HepG2 (cell line): ENCODE data around the gene EXOC6B. TPM values are rescaled to one million over a fixed set of nuclear protein-coding genes. Genes with fewer than 3 reads are reported as not detected.
A peak's percentile ranks its signal among the peaks of the same experiment; 100 is the strongest.

Experiments
- HMGXB3 ChIP-seq: sonication (generic); formaldehyde crosslinking; IDR thresholded peaks from 2 replicates; pipeline ENCODE4 v1.4.0; 2020; ENCODE audit warnings: missing genetic modification reagents, borderline replicate concordance
- TFE3 ChIP-seq: IDR thresholded peaks from 2 replicates; pipeline ENCODE4 v1.6.1; 2016
- ZSCAN20 ChIP-seq: sonication (generic); formaldehyde crosslinking; IDR thresholded peaks from 2 replicates; pipeline ENCODE4 v1.4.0; 2020; ENCODE audit warnings: missing genetic modification reagents, mild to moderate bottlenecking, borderline replicate concordance
- polyA plus RNA-seq, 8 experiments: library from polyadenylated mRNA; depleted of rRNA in 3 of 8; stranded (reverse) in 7 of 8; unstranded in 1 of 8; fragments of >200 nt; fragmentation: Illumina TruSeq in 4 of 8; extraction: Trizol in 4 of 8; gene quantifications; 2 replicates each; pipeline versions ENCODE4 v1.2.1 to v1.2.3, GENCODE V29; 2011 to 2016; ENCODE audit warnings: low read depth in 4 of 8, missing spikeins in 1 of 8, mixed read lengths in 1 of 8; ENCODE audit not compliant: insufficient read depth in 1 of 8
- total RNA-seq, 5 experiments: library from RNA; depleted of rRNA; stranded (reverse); fragments of >200 nt; fragmentation: Illumina TruSeq; extraction: Trizol; gene quantifications; 2 replicates each; pipeline ENCODE4 v1.2.3, GENCODE V29; 2016; ENCODE audit warnings: low read depth in 1 of 5
- TF ChIP-seq, protein P1 (sequence below): sonication (generic); formaldehyde crosslinking; IDR thresholded peaks from 2 replicates; pipeline ENCODE4 v1.5.0; 2020; ENCODE audit warnings: mild to moderate bottlenecking, missing genetic modification reagents, moderate library complexity
- TF ChIP-seq, protein P2 (sequence below): sonication (generic); formaldehyde crosslinking; IDR thresholded peaks from 2 replicates; pipeline ENCODE4 v1.9.0; 2021; ENCODE audit warnings: missing genetic modification reagents, mild to moderate bottlenecking, borderline replicate concordance
- TF ChIP-seq, protein P3 (sequence below): sonication (generic); formaldehyde crosslinking; IDR thresholded peaks from 2 replicates; pipeline ENCODE4 v1.4.0; 2020; ENCODE audit warnings: missing genetic modification reagents

Gene EXOC6B
- total and polyA plus RNA-seq, 2 of the 13 experiments (the other 11 are each of a cell fraction or from before 2014, with no cell fraction given), result 9.1 to 15.9 TPM

DNA sequence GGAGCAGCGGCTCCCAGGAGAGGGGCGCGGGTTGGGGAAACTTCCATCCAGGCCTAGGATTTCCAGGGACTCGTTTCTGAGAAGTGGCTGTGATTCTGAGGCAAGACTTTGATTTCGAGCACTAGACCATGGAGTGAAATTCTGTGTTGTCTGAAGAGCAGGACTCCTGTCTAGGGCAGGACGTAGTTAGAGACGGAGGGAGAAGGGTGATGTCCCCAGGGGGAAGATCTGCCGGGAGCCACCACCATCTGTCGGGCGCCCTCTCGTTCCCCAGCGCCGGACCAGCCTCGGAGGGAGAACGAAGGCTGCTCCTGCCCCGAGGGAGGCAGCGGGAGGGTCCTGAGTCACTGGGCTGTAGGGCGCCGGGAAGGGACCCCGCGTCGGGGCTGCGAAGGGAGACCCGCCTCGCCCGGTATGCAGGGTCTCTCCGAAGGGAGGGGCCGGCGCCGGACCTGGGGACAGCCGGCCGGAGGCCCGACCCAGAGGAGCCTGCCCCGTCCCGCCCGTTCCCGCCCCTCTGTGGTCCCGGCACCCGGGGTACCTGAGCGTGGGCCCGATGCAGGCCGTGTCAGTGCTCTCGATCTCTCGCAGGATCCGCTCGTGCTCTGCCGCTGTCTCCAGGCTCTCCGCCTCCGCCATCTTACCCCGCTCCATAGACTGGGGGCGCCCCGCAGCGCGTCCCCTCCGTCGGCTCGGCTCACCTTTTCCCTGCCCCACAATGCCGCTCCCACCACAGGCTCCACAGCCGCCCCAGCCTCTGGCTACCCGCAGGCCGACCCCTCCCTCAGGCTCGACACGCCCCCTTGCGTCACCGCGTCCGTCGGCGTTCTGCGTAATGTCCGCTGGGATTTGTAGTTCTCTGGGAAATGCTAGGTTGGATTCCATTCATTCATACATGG lies at the start of gene EXOC6B (continued):
- TF ChIP-seq, protein P1, sequence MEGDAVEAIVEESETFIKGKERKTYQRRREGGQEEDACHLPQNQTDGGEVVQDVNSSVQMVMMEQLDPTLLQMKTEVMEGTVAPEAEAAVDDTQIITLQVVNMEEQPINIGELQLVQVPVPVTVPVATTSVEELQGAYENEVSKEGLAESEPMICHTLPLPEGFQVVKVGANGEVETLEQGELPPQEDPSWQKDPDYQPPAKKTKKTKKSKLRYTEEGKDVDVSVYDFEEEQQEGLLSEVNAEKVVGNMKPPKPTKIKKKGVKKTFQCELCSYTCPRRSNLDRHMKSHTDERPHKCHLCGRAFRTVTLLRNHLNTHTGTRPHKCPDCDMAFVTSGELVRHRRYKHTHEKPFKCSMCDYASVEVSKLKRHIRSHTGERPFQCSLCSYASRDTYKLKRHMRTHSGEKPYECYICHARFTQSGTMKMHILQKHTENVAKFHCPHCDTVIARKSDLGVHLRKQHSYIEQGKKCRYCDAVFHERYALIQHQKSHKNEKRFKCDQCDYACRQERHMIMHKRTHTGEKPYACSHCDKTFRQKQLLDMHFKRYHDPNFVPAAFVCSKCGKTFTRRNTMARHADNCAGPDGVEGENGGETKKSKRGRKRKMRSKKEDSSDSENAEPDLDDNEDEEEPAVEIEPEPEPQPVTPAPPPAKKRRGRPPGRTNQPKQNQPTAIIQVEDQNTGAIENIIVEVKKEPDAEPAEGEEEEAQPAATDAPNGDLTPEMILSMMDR, result peak; percentile 44
- TF ChIP-seq TFE3 (CRISPR knock-in tag) (no peak), HMGXB3 (CRISPR knock-in tag) (no peak; the same call in 1 of the 2 replicates), ZSCAN20 (CRISPR knock-in tag) (no peak; the same call in 1 of the 2 replicates)
- TF ChIP-seq, protein P2, sequence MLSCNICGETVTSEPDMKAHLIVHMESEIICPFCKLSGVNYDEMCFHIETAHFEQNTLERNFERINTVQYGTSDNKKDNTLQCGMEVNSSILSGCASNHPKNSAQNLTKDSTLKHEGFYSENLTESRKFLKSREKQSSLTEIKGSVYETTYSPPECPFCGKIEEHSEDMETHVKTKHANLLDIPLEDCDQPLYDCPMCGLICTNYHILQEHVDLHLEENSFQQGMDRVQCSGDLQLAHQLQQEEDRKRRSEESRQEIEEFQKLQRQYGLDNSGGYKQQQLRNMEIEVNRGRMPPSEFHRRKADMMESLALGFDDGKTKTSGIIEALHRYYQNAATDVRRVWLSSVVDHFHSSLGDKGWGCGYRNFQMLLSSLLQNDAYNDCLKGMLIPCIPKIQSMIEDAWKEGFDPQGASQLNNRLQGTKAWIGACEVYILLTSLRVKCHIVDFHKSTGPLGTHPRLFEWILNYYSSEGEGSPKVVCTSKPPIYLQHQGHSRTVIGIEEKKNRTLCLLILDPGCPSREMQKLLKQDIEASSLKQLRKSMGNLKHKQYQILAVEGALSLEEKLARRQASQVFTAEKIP (CRISPR knock-in tag), result no peak
- TF ChIP-seq, protein P3, sequence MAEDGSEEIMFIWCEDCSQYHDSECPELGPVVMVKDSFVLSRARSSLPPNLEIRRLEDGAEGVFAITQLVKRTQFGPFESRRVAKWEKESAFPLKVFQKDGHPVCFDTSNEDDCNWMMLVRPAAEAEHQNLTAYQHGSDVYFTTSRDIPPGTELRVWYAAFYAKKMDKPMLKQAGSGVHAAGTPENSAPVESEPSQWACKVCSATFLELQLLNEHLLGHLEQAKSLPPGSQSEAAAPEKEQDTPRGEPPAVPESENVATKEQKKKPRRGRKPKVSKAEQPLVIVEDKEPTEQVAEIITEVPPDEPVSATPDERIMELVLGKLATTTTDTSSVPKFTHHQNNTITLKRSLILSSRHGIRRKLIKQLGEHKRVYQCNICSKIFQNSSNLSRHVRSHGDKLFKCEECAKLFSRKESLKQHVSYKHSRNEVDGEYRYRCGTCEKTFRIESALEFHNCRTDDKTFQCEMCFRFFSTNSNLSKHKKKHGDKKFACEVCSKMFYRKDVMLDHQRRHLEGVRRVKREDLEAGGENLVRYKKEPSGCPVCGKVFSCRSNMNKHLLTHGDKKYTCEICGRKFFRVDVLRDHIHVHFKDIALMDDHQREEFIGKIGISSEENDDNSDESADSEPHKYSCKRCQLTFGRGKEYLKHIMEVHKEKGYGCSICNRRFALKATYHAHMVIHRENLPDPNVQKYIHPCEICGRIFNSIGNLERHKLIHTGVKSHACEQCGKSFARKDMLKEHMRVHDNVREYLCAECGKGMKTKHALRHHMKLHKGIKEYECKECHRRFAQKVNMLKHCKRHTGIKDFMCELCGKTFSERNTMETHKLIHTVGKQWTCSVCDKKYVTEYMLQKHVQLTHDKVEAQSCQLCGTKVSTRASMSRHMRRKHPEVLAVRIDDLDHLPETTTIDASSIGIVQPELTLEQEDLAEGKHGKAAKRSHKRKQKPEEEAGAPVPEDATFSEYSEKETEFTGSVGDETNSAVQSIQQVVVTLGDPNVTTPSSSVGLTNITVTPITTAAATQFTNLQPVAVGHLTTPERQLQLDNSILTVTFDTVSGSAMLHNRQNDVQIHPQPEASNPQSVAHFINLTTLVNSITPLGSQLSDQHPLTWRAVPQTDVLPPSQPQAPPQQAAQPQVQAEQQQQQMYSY (CRISPR knock-in tag), result 0 out of 2 replicates have a peak, but pooled peaks have one; percentile 58
